Transverse colon (tissue), 4 donors: ENCODE data around the gene CD7. TPM values are rescaled to one million over a fixed set of nuclear protein-coding genes. Genes with fewer than 3 reads are reported as not detected.
A peak's percentile ranks its signal among the peaks of the same experiment; 100 is the strongest.

Source experiments
- DNase-seq: peaks from one replicate; pipeline ENCODE4 v3.0.0-alpha.2; 2019
- H3K27ac ChIP-seq, 4 donors: fragments of 200-600 bp; sonication (generic); 2 replicates each; pipeline ENCODE4 v1.5.1; 2016 to 2018; ENCODE audit warnings: inconsistent platforms in 4 of 4
- H3K27me3 ChIP-seq: fragments of 200-600 bp; sonication (generic); 2 replicates; pipeline ENCODE4 v1.5.1; 2017; ENCODE audit warnings: inconsistent platforms
- H3K36me3 ChIP-seq, 4 donors: fragments of 200-600 bp; sonication (generic); 2 replicates each; pipeline ENCODE4 v1.5.1; 2017 to 2019; ENCODE audit warnings: inconsistent platforms in 4 of 4
- H3K4me1 ChIP-seq, 4 donors: fragments of 200-600 bp; sonication (generic); 2 replicates each; pipeline ENCODE4 v1.5.1; 2017 to 2020; ENCODE audit warnings: inconsistent platforms in 4 of 4
- H3K4me3 ChIP-seq, 4 donors: fragments of 200-600 bp; sonication (generic); 1 replicate in 1 of 4; 2 replicates in 3 of 4; pipeline versions ENCODE4 v1.5.1 to v1.6.1; 2017 to 2019; ENCODE audit warnings: inconsistent platforms in 4 of 4
- H3K9me3 ChIP-seq, 2 donors: fragments of 200-600 bp; sonication (generic); 2 replicates each; pipeline ENCODE4 v1.5.1; 2017 to 2019; ENCODE audit warnings: inconsistent platforms in 2 of 2
- EP300 ChIP-seq: sonication (generic); formaldehyde crosslinking; IDR thresholded peaks from one replicate; pipeline ENCODE4 v1.6.1; 2017; ENCODE audit warnings: antibody characterized with exemption, low read depth
- POLR2A ChIP-seq: fragments of 450-650 bp; IDR thresholded peaks from one replicate; pipeline ENCODE4 v1.6.1; 2016; ENCODE audit warnings: antibody characterized with exemption, mild to moderate bottlenecking, moderate library complexity
- POLR2AphosphoS5 ChIP-seq, 3 donors: sonication (generic); formaldehyde crosslinking; IDR thresholded peaks; one replicate each; pipeline ENCODE4 v1.6.1; 2016; ENCODE audit warnings: antibody characterized with exemption in 3 of 3
- WGBS, 2 donors: methylation state at CpG; one replicate each; pipeline ENCODE4 v1.1.5; 2018; ENCODE audit warnings: low coverage in 1 of 2; 5-methylcytosine and 5-hydroxymethylcytosine counted together
- in situ Hi-C, 4 donors: fragments of 200-750 bp; cut with MboI; loops; one replicate each; pipeline versions ENCODE4 v1.15.0 to v1.15.1; 2017; ENCODE audit warnings: low sequenced_read_pairs in 3 of 4, low pct_ligation_motif_present in 1 of 4, low pct_unique_long_range_greater_than_20kb in 1 of 4
- intact Hi-C: fragments of 100-400 bp; cut with DNase I; formaldehyde crosslinking; loops from one replicate; pipeline ENCODE4 v1.15.1; 2023; ENCODE audit warnings: low total_unique reads
- total RNA-seq, 4 donors: library from RNA; depleted of rRNA; stranded (reverse); fragments of >200 nt; gene quantifications; one replicate each; pipeline ENCODE4 v1.1.0, GENCODE V29; 2016
- TF ChIP-seq, protein P1 (sequence below), 5 experiments: fragments of 200-600 bp in 3 of 5; fragments of 450-650 bp in 2 of 5; sonication (generic) in 3 of 5; IDR thresholded peaks; 1 replicate in 2 of 5; 2 replicates in 3 of 5; pipeline ENCODE4 v1.5.1; 2016 to 2017; ENCODE audit warnings: antibody characterized with exemption in 5 of 5, inconsistent platforms in 3 of 5, mild to moderate bottlenecking in 2 of 5, moderate library complexity in 1 of 5

The CD7 gene
- total RNA-seq, 4 donors from 2014 or later: 6.1 to 9.7 (median 7.4) TPM

DNA sequence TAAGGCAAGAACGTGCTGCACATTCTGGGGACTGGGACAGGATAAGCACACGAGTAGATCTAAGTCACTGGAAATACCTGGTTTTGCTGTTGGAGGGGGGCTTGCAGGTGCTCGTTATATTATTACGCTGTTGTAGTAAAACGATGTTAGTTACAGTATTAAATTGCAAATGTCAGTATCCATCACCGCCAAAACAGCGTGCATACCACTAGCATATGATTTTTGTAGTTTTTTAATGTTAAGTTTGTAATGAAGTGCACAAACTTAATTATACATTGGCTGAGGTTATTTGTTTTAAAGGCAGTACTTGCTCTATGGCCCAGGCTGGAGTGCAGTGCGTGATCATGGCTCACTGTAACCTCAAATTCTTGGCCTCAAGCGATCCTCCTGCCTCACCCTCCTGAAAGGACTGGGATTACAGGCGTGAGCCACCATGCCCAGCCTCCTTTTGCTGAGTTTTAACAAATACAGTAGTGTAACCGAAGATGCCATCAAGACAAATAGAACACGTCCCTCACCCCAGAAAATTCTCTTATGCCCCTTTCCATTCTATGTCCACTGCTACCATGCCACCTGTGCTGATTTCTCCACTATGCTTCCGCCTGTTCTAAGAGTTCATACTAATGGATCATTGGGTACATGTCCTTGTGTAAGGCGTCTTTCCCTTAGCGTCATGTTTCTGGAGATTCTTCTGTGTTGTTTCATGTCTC lies 23.2 kb downstream of the CD7 start:
- WGBS, 2 donors: 69 to 71% methylated on average over 14 to 15 of the region's 15 CpGs
- TF ChIP-seq POLR2AphosphoS5 (IDR thresholded peaks at IDR 0.05) (peak in 1 of 3 donors; percentile 12), EP300 (no peak), POLR2A (no peak)
- TF ChIP-seq, protein P1, sequence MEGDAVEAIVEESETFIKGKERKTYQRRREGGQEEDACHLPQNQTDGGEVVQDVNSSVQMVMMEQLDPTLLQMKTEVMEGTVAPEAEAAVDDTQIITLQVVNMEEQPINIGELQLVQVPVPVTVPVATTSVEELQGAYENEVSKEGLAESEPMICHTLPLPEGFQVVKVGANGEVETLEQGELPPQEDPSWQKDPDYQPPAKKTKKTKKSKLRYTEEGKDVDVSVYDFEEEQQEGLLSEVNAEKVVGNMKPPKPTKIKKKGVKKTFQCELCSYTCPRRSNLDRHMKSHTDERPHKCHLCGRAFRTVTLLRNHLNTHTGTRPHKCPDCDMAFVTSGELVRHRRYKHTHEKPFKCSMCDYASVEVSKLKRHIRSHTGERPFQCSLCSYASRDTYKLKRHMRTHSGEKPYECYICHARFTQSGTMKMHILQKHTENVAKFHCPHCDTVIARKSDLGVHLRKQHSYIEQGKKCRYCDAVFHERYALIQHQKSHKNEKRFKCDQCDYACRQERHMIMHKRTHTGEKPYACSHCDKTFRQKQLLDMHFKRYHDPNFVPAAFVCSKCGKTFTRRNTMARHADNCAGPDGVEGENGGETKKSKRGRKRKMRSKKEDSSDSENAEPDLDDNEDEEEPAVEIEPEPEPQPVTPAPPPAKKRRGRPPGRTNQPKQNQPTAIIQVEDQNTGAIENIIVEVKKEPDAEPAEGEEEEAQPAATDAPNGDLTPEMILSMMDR (IDR thresholded peaks at IDR 0.05): no peak
- in situ Hi-C loops (no loop called here), intact Hi-C loops (no loop called here)
- Histone ChIP-seq H3K9me3 (no peaks in the 10 kb centered on the region), H3K27me3 (no peaks in the 10 kb centered on the region), H3K4me3 (peak overlapping the region in 2 of 4 donors; percentile 31 to 74), H3K27ac (peak overlapping the region; percentile 95 to 99 (median 98)), H3K36me3 (no peaks in the 10 kb centered on the region), H3K4me1 (peaks cover 44 to 62% (median 57%) of the 10 kb centered on the region in 4 donors)
- DNase-seq: no peak

DNA sequence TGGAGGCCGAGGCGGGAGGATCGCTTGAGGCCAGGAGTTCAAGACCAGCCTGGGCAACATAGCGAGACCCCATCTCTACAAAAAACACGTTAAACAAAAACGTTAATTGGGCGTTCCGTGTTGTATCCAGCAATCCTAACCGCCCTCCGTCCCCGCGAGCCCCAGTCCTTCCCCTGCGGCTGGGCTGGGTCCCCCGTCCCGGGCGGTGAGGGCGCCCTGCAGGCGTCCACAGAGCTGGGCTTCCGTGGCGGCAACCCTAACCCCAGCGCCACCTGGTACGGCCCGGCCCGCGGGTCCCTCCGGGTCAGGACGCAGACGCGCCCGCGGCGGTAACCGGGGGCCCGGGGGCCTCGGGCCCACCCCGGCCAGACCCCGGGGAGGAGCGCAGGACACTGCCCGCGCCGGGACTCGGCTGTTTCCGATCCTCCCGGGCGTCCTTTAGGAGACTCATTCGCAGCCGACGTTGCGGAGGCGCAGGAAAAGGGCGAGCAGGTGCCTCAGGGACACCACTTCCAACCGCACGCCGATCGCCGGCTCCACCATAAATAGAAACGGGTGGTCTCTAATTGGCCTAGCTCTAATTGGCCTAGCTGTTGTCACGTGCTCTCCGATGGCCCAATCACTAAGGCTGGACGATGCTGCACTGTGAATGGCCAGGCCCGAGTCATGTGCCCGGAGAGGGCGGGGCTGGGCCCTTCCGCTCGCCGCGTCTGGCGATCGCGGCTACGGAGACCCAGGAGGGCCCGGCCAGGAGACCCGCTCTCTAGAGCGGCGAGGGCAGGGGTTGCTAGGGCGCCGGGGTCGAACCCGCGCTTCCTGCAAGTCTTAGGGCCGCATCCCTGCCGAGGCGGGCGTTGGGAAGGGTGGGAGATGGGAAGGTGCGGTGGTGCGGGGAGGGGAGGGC lies 24.9 kb downstream of the CD7 start:
- TF ChIP-seq POLR2AphosphoS5 (IDR thresholded peaks at IDR 0.05) (peak; percentile 97 to 98 (median 97)), EP300 (no peak), POLR2A (peak; percentile 97)
- TF ChIP-seq, protein P1 (IDR thresholded peaks at IDR 0.05): no peak
- no peaks in the 10 kb centered on the region for H3K27me3 ChIP-seq
- in situ Hi-C loops (no loop called here), intact Hi-C loops (no loop called here)
- peaks cover 35 to 63% (median 54%) of the 10 kb centered on the region in 4 donors for H3K4me1 ChIP-seq
- H3K9me3 ChIP-seq: no peaks in the 10 kb centered on the region
- WGBS, 2 donors: 3 to 40% methylated on average over 3 to 78 of the region's 86 CpGs
- no peaks in the 10 kb centered on the region for H3K36me3 ChIP-seq
- peak overlapping the region; percentile 95 to 99 (median 98) for H3K27ac ChIP-seq
- peak overlapping the region; percentile 69 to 91 (median 78) for H3K4me3 ChIP-seq
- DNase-seq: peak; percentile 97

DNA sequence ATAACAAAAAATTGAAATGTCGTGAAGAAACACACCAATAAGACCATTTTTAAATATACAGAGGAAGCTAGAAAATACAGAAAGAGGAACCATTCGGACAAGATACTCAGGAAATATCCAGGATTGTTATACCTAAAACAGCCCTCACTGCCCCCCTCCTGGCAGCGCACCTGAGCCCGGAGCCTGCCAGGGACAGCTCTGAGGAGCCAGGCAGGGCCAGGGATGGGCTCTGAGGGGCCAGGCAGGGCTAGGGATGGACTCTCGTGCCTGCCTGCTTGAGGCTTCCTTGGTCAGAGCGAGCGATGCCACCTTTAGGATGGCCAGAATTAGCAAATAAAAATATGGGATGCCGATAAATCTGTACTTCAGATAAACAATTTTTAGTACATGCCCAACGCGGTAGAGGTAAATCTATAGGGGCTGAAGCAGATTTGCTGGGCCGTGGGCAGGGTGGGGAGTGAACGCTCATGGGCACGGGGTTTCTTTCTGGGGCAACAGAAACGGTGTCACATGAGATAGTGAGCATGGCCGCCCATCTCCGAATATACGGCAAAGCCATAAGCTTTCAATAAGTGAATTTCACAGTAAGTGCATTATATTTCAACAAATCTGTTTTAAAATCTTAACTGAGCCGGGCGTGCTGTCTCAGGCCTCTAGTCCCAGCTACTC lies 25.7 kb downstream of the CD7 start:
- TF ChIP-seq EP300: no peak
- no peak for TF ChIP-seq POLR2A
- TF ChIP-seq, protein P1 (IDR thresholded peaks at IDR 0.05): no peak
- TF ChIP-seq POLR2AphosphoS5 (IDR thresholded peaks at IDR 0.05): no peak
- in situ Hi-C loops: no loop called here
- no peaks in the 10 kb centered on the region for H3K9me3 ChIP-seq
- WGBS, 2 donors: 73 to 85% methylated on average over 11 to 19 of the region's 19 CpGs
- H3K27me3 ChIP-seq: no peaks in the 10 kb centered on the region
- no peak for DNase-seq
- peak overlapping the region; percentile 69 to 91 (median 78) for H3K4me3 ChIP-seq
- peak overlapping the region; percentile 95 to 99 (median 98) for H3K27ac ChIP-seq
- H3K36me3 ChIP-seq: no peaks in the 10 kb centered on the region
- peaks cover 27 to 63% (median 51%) of the 10 kb centered on the region in 4 donors for H3K4me1 ChIP-seq
- intact Hi-C loops: no loop called here
